Measurements from ENCODE around the gene CDKN1A.
A peak's percentile ranks its signal among the peaks of the same experiment; 100 is the strongest.

CDKN1A gene

GRCh38 chr6:36731622-36732310 lies 53.3 kb downstream of the CDKN1A start:
- no peak for TF ChIP-seq POLR2A (IDR thresholded peaks at IDR 0.05; ENCODE audit: low read depth, low read length)
- FAIRE-seq (no peak), DNase-seq (ENCODE audit: insufficient read length, low spot score) (no peak)

- no peak for DNase-seq (ENCODE audit: insufficient read length, low spot score)
- no peak for FAIRE-seq
- no peak for TF ChIP-seq POLR2A (IDR thresholded peaks at IDR 0.05; ENCODE audit: low read depth, low read length)
These were observed 54.8 kb downstream of the CDKN1A start for GRCh38 chr6:36733300-36733699.

DNA sequence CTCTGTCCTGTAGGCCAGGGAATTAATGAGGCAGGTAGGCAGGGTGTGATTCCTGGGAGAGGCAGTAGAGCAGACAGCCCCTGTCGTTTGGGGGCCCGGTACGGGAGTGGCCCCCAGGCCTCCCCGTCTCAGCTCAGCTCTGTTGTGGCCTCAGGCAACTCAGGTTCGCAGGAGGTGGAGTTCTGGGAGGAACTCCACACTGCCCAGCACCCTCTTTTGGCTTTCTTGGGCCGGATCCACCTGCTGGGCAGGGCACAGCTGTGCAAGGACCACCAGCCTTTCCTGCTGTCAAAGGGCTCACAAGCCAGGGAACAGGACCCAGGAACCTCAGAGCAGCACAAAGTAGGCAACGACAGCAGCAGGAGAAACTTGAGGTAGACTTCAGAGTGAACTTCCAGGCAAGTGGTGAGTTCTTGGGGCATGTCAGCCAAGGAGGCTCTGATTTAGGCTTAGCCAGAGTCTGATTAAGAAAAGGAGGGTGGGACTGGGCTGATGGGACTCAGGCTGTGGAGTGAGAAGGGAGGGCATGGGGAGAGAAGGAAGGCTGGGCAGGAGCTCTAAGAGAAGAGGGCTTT lies 56.1 kb downstream of the CDKN1A start:
- TF ChIP-seq POLR2A (IDR thresholded peaks at IDR 0.05; ENCODE audit: low read depth, low read length): no peak
- FAIRE-seq: no peak

GRCh38 chr6:36735110-36736071 lies 56.9 kb downstream of the CDKN1A start:
- no peak for TF ChIP-seq POLR2A (IDR thresholded peaks at IDR 0.05; ENCODE audit: low read depth, low read length)
- DNase-seq (ENCODE audit: insufficient read length, low spot score) (peak; percentile 62), FAIRE-seq (peak; percentile 33)

More for the DNA sequence above, 56.1 kb downstream of the CDKN1A start:
- DNase-seq (ENCODE audit: insufficient read length, low spot score): no peak
